K562 (cell line): Measurements from ENCODE around the gene TSPYL2. TPM values are rescaled to one million over a fixed set of nuclear protein-coding genes. Genes with fewer than 3 reads are reported as not detected.

Source experiments
- ATAC-seq: fragments of 200-7000 bp; cut with Tn5 transposase; 3 replicates; pipeline ENCODE4 v1.9.1; 2020; ENCODE audit warnings: moderate library complexity
- BruUV-seq: library from RNA; stranded (reverse); fragments of 400-500 nt; replicated peaks from 2 replicates; lab custom pipeline; 2021; lab: Mats Ljungman, UMichigan
- CTCF ChIA-PET: fragments of 300-600 bp; formaldehyde crosslinking; extraction: SDS; loops from one replicate; lab custom pipeline; 2021; ENCODE audit warnings: low intra/inter-chr PET ratio; lab: Yijun Ruan, JAX
- POLR2A ChIA-PET: fragments of 300-600, 350-650 bp; sonication (Branson Sonifier 250); formaldehyde crosslinking; extraction: SDS; loops from one replicate; lab custom pipeline; 2021; ENCODE audit warnings: antibody characterized with exemption, inconsistent platforms; lab: Yijun Ruan, JAX
- DNase-seq, 4 experiments: peaks; one replicate each; pipeline versions ENCODE4 v3.0.0 to v3.0.0-alpha.2; 2011 to 2018; ENCODE audit warnings: low spot score in 3 of 4, mixed read lengths in 3 of 4; ENCODE audit errors: extremely low read depth in 1 of 4
- FAIRE-seq: peaks from 2 replicates; lab custom pipeline; 2011; peaks lifted over from hg19 to GRCh38; lab: Jason Lieb, UNC
- H2AFZ ChIP-seq: 2 replicates; pipeline ENCODE4 v1.6.0; 2011; ENCODE audit warnings: low read depth, low read length, control low read depth, inconsistent platforms
- H3K27ac ChIP-seq: fragments of 200-600 bp; 3 replicates; pipeline ENCODE4 v1.8.0; 2011; ENCODE audit warnings: low read depth, mild to moderate bottlenecking, control low read depth, inconsistent platforms, low read length, moderate library complexity, mixed read lengths; ENCODE audit errors: extremely low read depth
- H3K27me3 ChIP-seq, 2 experiments: fragments of 300-600 bp in 1 of 2; 2 replicates in 1 of 2; 3 replicates in 1 of 2; pipeline versions ENCODE4 v1.6.0 to v1.8.0; 2011; ENCODE audit warnings: inconsistent platforms in 2 of 2, low read length in 2 of 2, mild to moderate bottlenecking in 1 of 2, mixed read lengths in 1 of 2, moderate library complexity in 1 of 2; ENCODE audit not compliant: control insufficient read depth in 2 of 2, insufficient read depth in 2 of 2
- H3K36me3 ChIP-seq: fragments of 300-600 bp; 3 replicates; pipeline ENCODE4 v1.8.0; 2011; ENCODE audit warnings: mild to moderate bottlenecking, low read length, inconsistent platforms; ENCODE audit not compliant: control insufficient read depth, insufficient read depth
- H3K4me1 ChIP-seq, 2 experiments: fragments of 200-600 bp in 1 of 2; replicated peaks in 1 of 2; 2 replicates in 1 of 2; 3 replicates in 1 of 2; pipeline versions ENCODE4 v1.5.1 to v1.8.0; 2011; ENCODE audit warnings: inconsistent platforms in 2 of 2, low read length in 2 of 2, mild to moderate bottlenecking in 1 of 2, mixed read lengths in 1 of 2, moderate library complexity in 1 of 2; ENCODE audit not compliant: control insufficient read depth in 2 of 2, insufficient read depth in 2 of 2
- H3K4me2 ChIP-seq: 2 replicates; pipeline ENCODE4 v1.6.1; 2011; ENCODE audit warnings: low read length, control low read depth, inconsistent platforms, mixed read lengths; ENCODE audit not compliant: insufficient read depth
- H3K4me3 ChIP-seq: fragments of 200-600 bp; sonication (generic), shearing (Covaris generic); 2 replicates; pipeline ENCODE4 v1.5.1; 2016; ENCODE audit warnings: control low read depth, inconsistent platforms
- H3K79me2 ChIP-seq: fragments of 200-600 bp; 3 replicates; pipeline ENCODE4 v1.8.0; 2011; ENCODE audit warnings: low read length, inconsistent platforms; ENCODE audit not compliant: control insufficient read depth, insufficient read depth
- H3K9ac ChIP-seq, 2 experiments: 2 replicates each; pipeline versions ENCODE4 v1.6.0 to v1.6.1; 2011; ENCODE audit warnings: low read depth in 2 of 2, low read length in 2 of 2, control low read depth in 1 of 2, inconsistent platforms in 1 of 2, mild to moderate bottlenecking in 1 of 2, mixed read lengths in 1 of 2; ENCODE audit not compliant: insufficient read depth in 1 of 2
- H3K9me1 ChIP-seq: one replicate; pipeline ENCODE4 v1.6.0; 2011; ENCODE audit warnings: inconsistent platforms, mild to moderate bottlenecking, low read length, moderate library complexity; ENCODE audit not compliant: control insufficient read depth, insufficient read depth
- H3K9me3 ChIP-seq: replicated peaks from 2 replicates; pipeline ENCODE4 v1.5.1; 2011; ENCODE audit warnings: low read depth, low read length, inconsistent platforms; ENCODE audit not compliant: control insufficient read depth, insufficient read depth
- H4K20me1 ChIP-seq: replicated peaks from 2 replicates; pipeline ENCODE4 v1.6.1; 2011; ENCODE audit warnings: low read length, inconsistent platforms, mixed read lengths; ENCODE audit not compliant: control insufficient read depth, insufficient read depth
- ARID2 ChIP-seq: fragments of 450-650 bp; IDR thresholded peaks from 2 replicates; pipeline ENCODE4 v1.6.1; 2017; ENCODE audit warnings: antibody characterized with exemption, mild to moderate bottlenecking
- ARID3B ChIP-seq: fragments of 250-450 bp; sonication (Bioruptor Pico); IDR thresholded peaks from 2 replicates; pipeline ENCODE4 v1.4.0; 2020; ENCODE audit warnings: borderline replicate concordance
- CBFA2T2 ChIP-seq: fragments of 450-650 bp; conservative IDR thresholded peaks from 2 replicates; pipeline ENCODE4 v1.6.1; 2017; ENCODE audit warnings: mild to moderate bottlenecking
- CBX1 ChIP-seq: sonication (generic); IDR thresholded peaks from 2 replicates; pipeline ENCODE4 v1.6.1; 2016; ENCODE audit warnings: antibody characterized with exemption, low read depth, mild to moderate bottlenecking
- ETV1 ChIP-seq: fragments of 450-650 bp; conservative IDR thresholded peaks from 2 replicates; pipeline ENCODE4 v1.6.1; 2016; ENCODE audit warnings: missing genetic modification characterization, control low read depth, low read depth, missing compliant biosample characterization
- GTF2A2 ChIP-seq: IDR thresholded peaks from 2 replicates; pipeline ENCODE4 v1.6.1; 2016; ENCODE audit warnings: mild to moderate bottlenecking, missing genetic modification characterization, missing compliant biosample characterization
- HNRNPL ChIP-seq: fragments of 200-400 bp; formaldehyde crosslinking; IDR thresholded peaks from 2 replicates; pipeline ENCODE4 v1.6.1; 2017; ENCODE audit warnings: low read depth, mild to moderate bottlenecking, low read length
- NFE2 ChIP-seq: IDR thresholded peaks from 2 replicates; pipeline ENCODE4 v1.6.1; 2014; ENCODE audit warnings: antibody characterized with exemption, low read depth
- OTX1 ChIP-seq: fragments of 450-650 bp; formaldehyde crosslinking; IDR thresholded peaks from 2 replicates; pipeline ENCODE4 v1.4.0; 2022; ENCODE audit warnings: mild to moderate bottlenecking
- PTRF ChIP-seq: fragments of 450-650 bp; IDR thresholded peaks from 2 replicates; pipeline ENCODE4 v1.6.1; 2016; ENCODE audit warnings: mild to moderate bottlenecking, missing genetic modification characterization, missing compliant biosample characterization
- SMAD3 ChIP-seq: fragments of 450-650 bp; formaldehyde crosslinking; conservative IDR thresholded peaks from 2 replicates; pipeline ENCODE4 v1.4.0; 2020; ENCODE audit warnings: mild to moderate bottlenecking
- SMARCC2 ChIP-seq: fragments of 450-650 bp; IDR thresholded peaks from 2 replicates; pipeline ENCODE4 v1.6.1; 2017; ENCODE audit warnings: antibody characterized with exemption, moderate library complexity, mild to moderate bottlenecking, low read depth
- TGIF2 ChIP-seq: sonication (generic); formaldehyde crosslinking; IDR thresholded peaks from 2 replicates; pipeline ENCODE4 v1.8.1; 2022; ENCODE audit warnings: mild to moderate bottlenecking, missing genetic modification reagents, moderate library complexity
- ZBTB26 ChIP-seq: fragments of 450-650 bp; formaldehyde crosslinking; IDR thresholded peaks from 2 replicates; pipeline ENCODE4 v1.4.0; 2022; ENCODE audit warnings: missing genetic modification characterization
- ZFPM2 ChIP-seq: fragments of 250-450 bp; sonication (Bioruptor Pico); IDR thresholded peaks from 2 replicates; pipeline ENCODE4 v1.5.1; 2022; ENCODE audit warnings: mild to moderate bottlenecking
- ZMIZ1 ChIP-seq, 2 experiments: fragments of 150-350 bp in 1 of 2; IDR thresholded peaks; 2 replicates each; pipeline ENCODE4 v1.6.1; 2012 to 2016; ENCODE audit warnings: low read depth in 2 of 2, low read length in 2 of 2, mild to moderate bottlenecking in 1 of 2, moderate library complexity in 1 of 2
- ZNF212 ChIP-seq: fragments of 450-650 bp; formaldehyde crosslinking; IDR thresholded peaks from 2 replicates; pipeline ENCODE4 v1.4.0; 2020; ENCODE audit warnings: mild to moderate bottlenecking
- ZNF3 ChIP-seq: fragments of 250-450 bp; sonication (Bioruptor Pico); IDR thresholded peaks from 2 replicates; pipeline ENCODE4 v1.5.0; 2021; ENCODE audit warnings: mild to moderate bottlenecking, moderate library complexity
- ZNF311 ChIP-seq: fragments of 250-450 bp; sonication (Bioruptor Pico); IDR thresholded peaks from 2 replicates; pipeline ENCODE4 v1.4.0; 2020; ENCODE audit warnings: mild to moderate bottlenecking, moderate library complexity
- ZNF778 ChIP-seq: fragments of 450-650 bp; formaldehyde crosslinking; IDR thresholded peaks from 2 replicates; pipeline ENCODE4 v1.4.0; 2020; ENCODE audit warnings: mild to moderate bottlenecking, moderate library complexity
- WGBS: fragments of 100-300 bp; shearing (Covaris generic); methylation state at CpG from one replicate; pipeline ENCODE4 v1.1.6; 2016; ENCODE audit warnings: low coverage, mixed read lengths; ENCODE audit not compliant: insufficient coverage; ENCODE audit errors: missing lambda C conversion rate; 5-methylcytosine and 5-hydroxymethylcytosine counted together
- in situ Hi-C: fragments of 300-500 bp; cut with MboI; formaldehyde crosslinking; loops from 4 replicates; pipeline ENCODE4 v1.15.0; 2018; ENCODE audit warnings: inconsistent platforms, mixed read lengths
- intact Hi-C: fragments of 100-400 bp; cut with micrococcal nuclease; formaldehyde crosslinking; loops from 2 replicates; pipeline ENCODE4 v1.14.2; 2022
- polyA plus RNA-seq, 8 experiments: library from polyadenylated mRNA; depleted of rRNA in 4 of 8; stranded (reverse) in 5 of 8; unstranded in 3 of 8; fragments of >200 nt; fragmentation: Nextera tagmentation in 2 of 8; fragmentation: Illumina TruSeq in 1 of 8; extraction: Ambion mirVana in 2 of 8; extraction: Trizol in 1 of 8; gene quantifications; 2 replicates each; pipeline versions ENCODE4 v1.2.1 to v1.2.3, GENCODE V29; 2011 to 2014; ENCODE audit warnings: inconsistent platforms in 1 of 8, missing spikeins in 1 of 8
- total RNA-seq, 7 experiments: library from RNA; depleted of rRNA in 6 of 7; stranded (reverse); fragments of >200 nt in 6 of 7; fragmentation: Illumina TruSeq in 2 of 7; extraction: Trizol in 2 of 7; gene quantifications; 2 replicates each; pipeline versions ENCODE4 v1.2.1 to v1.2.3, GENCODE V29; 2011 to 2021; ENCODE audit warnings: low replicate concordance in 1 of 7

Gene TSPYL2
- total and polyA plus RNA-seq, 9 of the 15 experiments (the other 6 are each of a cell fraction or from before 2014, with no cell fraction given), result 0.41 to 20.0 (median 10.8) TPM

- Histone ChIP-seq H3K27me3 (no peaks in the 10 kb centered on the region; a peak in 2 of 5 replicates), H2AFZ (no peak overlapping the region), H3K4me1 (peaks cover 0 to 13% of the 10 kb centered on the region in 2 experiments; a peak in 3 of 5 replicates), H3K27ac (no peak overlapping the region), H3K79me2 (peaks cover 10% of the 10 kb centered on the region), H4K20me1 (0 out of 2 replicates have a peak, but pooled peaks cover 3% of the 10 kb centered on the region), H3K4me2 (no peak overlapping the region), H3K9me1 (no peaks in the 10 kb centered on the region), H3K9ac (no peak overlapping the region), H3K9me3 (no peaks in the 10 kb centered on the region; the same call in 1 of the 2 replicates), H3K36me3 (peaks cover 18% of the 10 kb centered on the region; the same call in 2 of the 3 replicates), H3K4me3 (no peak overlapping the region)
- BruUV-seq, result no TSS peak
- POLR2A ChIA-PET, result no interaction called here
- intact Hi-C loops, result no loop called here
- FAIRE-seq (no peak), ATAC-seq (no peak), DNase-seq (no peak)
- 28% methylated on average over 8 of the region's 9 CpGs for WGBS
- in situ Hi-C loops, result no loop called here
- TF ChIP-seq ZMIZ1 (IDR thresholded peaks at IDR 0.05; ENCODE audit: low read depth in 2 of 2, low read length in 2 of 2) (no peak), ZNF3 (CRISPR knock-in tag) (no peak), GTF2A2 (no peak), OTX1 (CRISPR knock-in tag) (no peak), ARID2 (no peak), CBX1 (no peak), ZNF311 (no peak), CBFA2T2 (no peak), HNRNPL (no peak), TGIF2 (CRISPR knock-in tag) (no peak), ARID3B (CRISPR knock-in tag) (no peak), ZNF778 (CRISPR knock-in tag) (no peak), ETV1 (tag) (no peak), SMARCC2 (no peak), ZNF212 (CRISPR knock-in tag) (no peak), ZFPM2 (CRISPR knock-in tag) (no peak), SMAD3 (CRISPR knock-in tag) (no peak), ZBTB26 (no peak), PTRF (no peak), NFE2 (no peak)
- CTCF ChIA-PET, result no interaction called here
Observed at GRCh38 chrX:53084863-53085262, 2.7 kb downstream of the TSPYL2 start.
